T47D (cell line): ENCODE data around the gene ADAMTSL1.

Experiments used
- DNase-seq, 2 experiments: peaks; one replicate each; pipeline versions ENCODE4 v3.0.0 to v3.0.0-alpha.2; 2011 to 2012; ENCODE audit warnings: low read depth in 1 of 2, low spot score in 1 of 2
- JUND ChIP-seq: IDR thresholded peaks from 2 replicates; pipeline ENCODE4 v1.6.1; 2012; ENCODE audit warnings: low read depth
- in situ Hi-C: cut with HindIII; loops from 2 replicates; pipeline ENCODE4 v1.10.0; 2016; ENCODE audit warnings: low sequenced_read_pairs, low pct_unique_long_range_greater_than_20kb

Gene ADAMTSL1

DNA sequence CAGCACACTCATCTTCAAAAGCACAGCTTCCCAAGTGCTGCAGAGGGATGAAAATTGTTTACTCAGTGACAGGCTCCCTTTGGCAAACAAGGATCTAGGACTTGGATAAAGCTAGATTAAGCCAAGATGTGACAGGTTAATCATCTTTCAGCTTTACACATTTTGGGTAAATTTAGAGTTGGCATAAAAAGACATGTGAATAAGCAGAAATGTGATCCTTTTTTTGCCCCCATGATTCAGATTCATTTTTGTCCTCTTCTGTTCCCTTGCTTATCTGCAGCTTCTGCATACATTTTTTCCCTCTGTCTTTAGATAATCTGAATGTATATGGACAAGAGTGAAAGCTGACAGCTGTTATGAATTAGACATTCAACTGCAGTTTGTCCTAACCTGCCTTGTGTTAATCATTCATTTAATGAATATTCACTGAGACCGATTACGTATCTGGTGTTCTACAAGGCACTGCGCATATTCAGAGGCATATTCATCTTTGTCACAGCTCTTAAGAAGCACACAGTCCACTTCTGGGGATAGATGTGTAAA, 19.6 kb downstream of the ADAMTSL1 start:
- no peak for DNase-seq
- no peak for TF ChIP-seq JUND
- in situ Hi-C loops, result no loop called here

DNA sequence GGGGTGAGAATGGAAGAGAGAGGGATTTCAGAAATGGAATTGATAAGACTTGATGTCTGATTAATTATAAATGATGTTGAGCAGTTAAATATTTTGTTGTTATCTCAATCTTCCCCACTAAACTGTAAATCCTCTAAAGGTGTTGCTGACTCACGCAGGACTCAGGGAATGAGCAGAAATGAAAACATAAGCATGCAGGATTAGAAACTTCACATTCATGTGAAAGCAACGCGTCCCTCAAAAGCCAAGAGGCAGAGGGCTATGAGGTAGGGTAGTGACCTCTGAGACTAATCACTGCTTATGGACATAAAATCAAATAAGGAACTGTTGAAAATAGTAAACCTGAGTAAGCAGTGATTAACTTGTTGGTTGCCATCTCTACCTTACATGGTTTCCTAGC, 21.1 kb downstream of the ADAMTSL1 start:
- DNase-seq, result no peak
- no peak for TF ChIP-seq JUND
- in situ Hi-C loops, result no loop called here

DNA sequence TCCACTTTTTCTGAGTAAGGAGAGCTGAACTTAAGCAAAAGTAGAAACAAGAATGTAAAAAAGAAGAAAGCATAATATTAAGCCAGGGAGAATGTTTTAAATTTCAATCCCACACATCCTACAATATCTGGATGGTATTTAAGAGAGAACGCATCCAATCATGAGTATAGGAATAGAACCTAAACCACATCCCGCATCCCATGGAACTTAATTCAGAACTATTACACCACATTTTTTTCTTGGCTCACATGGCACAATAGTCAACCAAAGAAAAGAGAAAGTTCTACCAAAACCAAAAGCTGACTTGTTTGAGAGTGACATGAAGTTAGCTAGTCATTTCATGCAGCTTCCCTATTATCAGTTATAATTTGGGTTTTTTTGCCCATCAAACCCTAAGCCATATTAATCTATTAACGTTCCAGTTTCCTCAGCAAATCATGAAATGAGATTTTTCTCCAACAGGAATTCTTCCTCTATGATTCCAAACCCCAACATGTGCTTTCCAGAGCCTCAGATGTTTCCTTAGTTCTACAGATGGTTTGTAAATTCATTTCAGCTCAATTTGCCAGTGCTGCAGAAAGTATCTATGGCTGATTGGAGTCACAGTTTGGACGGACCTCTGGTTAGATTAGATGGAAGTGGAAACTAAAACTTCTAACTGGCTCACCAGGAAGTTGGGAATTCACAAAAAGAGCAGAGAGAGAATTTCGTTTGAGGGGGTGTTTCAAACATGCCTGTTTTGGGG, 22.5 kb downstream of the ADAMTSL1 start:
- in situ Hi-C loops, result no loop called here
- no peak for DNase-seq
- TF ChIP-seq JUND, result no peak

- DNase-seq, result no peak
- in situ Hi-C loops, result no loop called here
- no peak for TF ChIP-seq JUND
These were observed 25.1 kb downstream of the ADAMTSL1 start for GRCh38 chr9:18499062-18499461.

- in situ Hi-C loops, result no loop called here
- DNase-seq, result no peak
- no peak for TF ChIP-seq JUND
These were observed 26.0 kb downstream of the ADAMTSL1 start for GRCh38 chr9:18499980-18500379.

DNA sequence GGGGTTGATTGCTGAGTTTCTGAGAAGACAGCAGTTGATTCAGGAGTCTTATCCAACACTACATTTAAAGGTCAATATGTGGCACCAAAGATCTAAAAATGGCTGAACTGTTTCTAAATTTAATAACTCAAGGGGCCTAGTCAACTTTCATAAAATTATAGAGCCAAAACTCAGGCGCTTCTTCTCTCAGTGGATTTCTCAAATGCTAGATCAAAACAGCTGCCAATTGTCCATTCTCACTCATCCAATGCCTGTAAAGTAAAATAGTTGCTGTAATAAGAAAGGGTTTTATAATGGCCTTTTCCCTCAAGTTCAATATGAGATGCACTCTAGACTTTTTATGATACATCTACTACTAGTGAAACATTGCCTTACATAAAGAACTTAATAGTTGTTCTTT, 26.5 kb downstream of the ADAMTSL1 start:
- in situ Hi-C loops, result no loop called here
- no peak for TF ChIP-seq JUND

GRCh38 chr9:18501949-18502348, 28.0 kb downstream of the ADAMTSL1 start:
- TF ChIP-seq JUND, result no peak
- no peak for DNase-seq
- in situ Hi-C loops, result no loop called here

More for the DNA sequence above, 26.5 kb downstream of the ADAMTSL1 start:
- DNase-seq, result no peak

- in situ Hi-C loops, result no loop called here
- no peak for TF ChIP-seq JUND
- DNase-seq, result no peak
These were observed 28.6 kb downstream of the ADAMTSL1 start for GRCh38 chr9:18502546-18502945.

DNA sequence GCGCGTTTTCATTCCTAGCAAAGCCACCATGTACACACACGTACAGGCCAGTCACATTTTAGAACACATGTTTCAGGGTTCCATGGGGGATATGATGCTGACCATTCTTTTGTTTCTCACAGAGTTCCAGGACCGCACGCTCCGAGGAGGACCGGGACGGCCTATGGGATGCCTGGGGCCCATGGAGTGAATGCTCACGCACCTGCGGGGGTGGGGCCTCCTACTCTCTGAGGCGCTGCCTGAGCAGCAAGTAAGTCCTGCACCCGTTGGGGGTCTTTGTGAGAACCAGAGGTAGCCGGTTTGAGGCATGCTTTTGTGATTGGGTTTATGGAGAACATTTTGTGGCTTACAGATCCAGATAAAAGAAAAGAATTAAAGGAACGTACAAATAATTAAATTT, 30.8 kb downstream of the ADAMTSL1 start:
- no peak for TF ChIP-seq JUND
- DNase-seq, result no peak
- in situ Hi-C loops, result no loop called here

- no peak for TF ChIP-seq JUND
- DNase-seq, result no peak
- in situ Hi-C loops, result no loop called here
These were observed 33.2 kb downstream of the ADAMTSL1 start for GRCh38 chr9:18507151-18507550.

GRCh38 chr9:18516514-18516913, 42.6 kb downstream of the ADAMTSL1 start:
- no peak for TF ChIP-seq JUND
- no peak for DNase-seq
- in situ Hi-C loops, result no loop called here

GRCh38 chr9:18516965-18517364, 43.0 kb downstream of the ADAMTSL1 start:
- in situ Hi-C loops, result no loop called here
- no peak for DNase-seq
- TF ChIP-seq JUND, result no peak

DNA sequence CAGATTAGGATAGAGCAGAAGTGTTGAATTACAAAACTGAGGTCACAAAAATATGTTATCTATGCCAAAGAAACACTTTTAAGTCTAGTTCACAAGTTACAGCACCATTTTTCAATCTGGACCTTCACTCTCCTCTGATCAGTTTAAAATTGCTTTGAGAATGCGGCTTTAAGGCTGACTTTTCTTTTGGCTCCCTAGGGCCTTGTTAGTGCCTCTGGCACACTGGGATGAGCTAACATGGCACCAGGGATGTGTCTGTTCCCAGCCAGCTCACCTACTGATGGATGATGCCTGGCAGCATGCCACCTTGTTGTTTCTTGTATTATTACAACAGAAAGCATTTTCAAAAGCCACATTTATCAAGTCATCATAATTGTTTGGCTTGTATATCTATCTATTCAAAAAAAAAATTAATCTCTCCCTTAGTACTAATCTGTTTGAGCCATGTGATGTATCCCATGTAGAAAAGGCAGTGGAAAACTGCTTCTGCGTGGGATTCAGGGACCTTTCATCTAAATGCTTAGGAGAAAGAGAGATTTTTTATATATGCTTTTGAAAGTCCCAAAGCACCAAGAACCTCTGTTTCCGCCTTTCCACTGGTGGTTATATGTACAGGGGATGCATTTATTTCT, 46.6 kb downstream of the ADAMTSL1 start:
- no peak for DNase-seq
- in situ Hi-C loops, result no loop called here
- TF ChIP-seq JUND, result no peak
